GM12891 (cell line): ENCODE data around the gene YTHDF1.

Source experiments
- POLR2A ChIP-seq: IDR thresholded peaks from 2 replicates; pipeline ENCODE4 v1.6.1; 2011; ENCODE audit warnings: low read depth, low read length, control low read depth
- TAF1 ChIP-seq: IDR thresholded peaks from 2 replicates; pipeline ENCODE4 v1.6.1; 2011; ENCODE audit warnings: low read depth, low read length, control low read depth

- TF ChIP-seq POLR2A (no peak), TAF1 (no peak)
Observed at GRCh38 chr20:63235399-63235983, 19.6 kb upstream of the YTHDF1 start, which contains the start of gene BIRC7.
